ENCODE results near the gene IL18BP. TPM values are rescaled to one million over a fixed set of nuclear protein-coding genes. Genes with fewer than 3 reads are reported as not detected.

The IL18BP gene
- total and polyA plus RNA-seq, 9 of the 15 experiments (the other 6 are each of a cell fraction or from before 2014, with no cell fraction given), result 0.34 to 9.4 (median 3.2) TPM

DNA sequence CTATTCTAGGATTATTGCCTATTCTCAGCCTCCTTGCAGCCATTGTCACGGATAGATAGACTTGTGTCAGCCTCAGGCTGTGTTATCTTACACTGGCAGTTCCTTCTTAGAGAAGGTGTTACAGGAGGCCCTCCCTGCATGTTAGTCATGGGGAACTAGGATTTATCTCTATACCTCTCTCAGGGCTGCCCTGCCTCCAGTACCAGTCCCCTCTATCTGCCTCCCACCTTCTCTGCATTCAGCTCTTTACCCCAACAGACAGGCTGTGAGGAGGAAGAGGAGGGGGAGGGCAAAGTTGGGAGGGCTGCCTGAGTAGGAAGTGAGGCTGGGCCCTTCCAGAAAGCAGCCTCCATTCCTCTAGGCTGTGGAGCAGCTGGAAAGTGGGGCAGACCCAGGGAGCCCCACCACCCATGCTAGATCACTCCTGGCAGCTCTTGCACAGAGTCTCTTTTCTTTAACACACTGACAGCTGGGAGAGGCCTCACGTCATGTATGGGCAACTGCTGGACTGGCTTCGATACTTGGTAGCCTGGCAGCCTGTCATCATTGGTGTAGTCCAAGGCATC lies 2.9 kb upstream of the IL18BP start (continued):
- TF ChIP-seq ZKSCAN1 (IDR thresholded peaks at IDR 0.05; ENCODE audit: low read depth, low read length), result 0 out of 2 replicates have a peak, but pooled peaks have one; percentile 16
- TF ChIP-seq NR2C2 (CRISPR knock-in tag; IDR thresholded peaks at IDR 0.05), result no peak
- no peak for TF ChIP-seq NR2C2 (tag; IDR thresholded peaks at IDR 0.05)
- no peak for TF ChIP-seq TCF7L2 (IDR thresholded peaks at IDR 0.05; ENCODE audit: low read depth, low read length)
- TF ChIP-seq ZNF124 (CRISPR knock-in tag; IDR thresholded peaks at IDR 0.05), result no peak
- TF ChIP-seq ZBED1 (IDR thresholded peaks at IDR 0.05), result peak; percentile 70; the same call in 1 of the 2 replicates
- TF ChIP-seq, protein P1, sequence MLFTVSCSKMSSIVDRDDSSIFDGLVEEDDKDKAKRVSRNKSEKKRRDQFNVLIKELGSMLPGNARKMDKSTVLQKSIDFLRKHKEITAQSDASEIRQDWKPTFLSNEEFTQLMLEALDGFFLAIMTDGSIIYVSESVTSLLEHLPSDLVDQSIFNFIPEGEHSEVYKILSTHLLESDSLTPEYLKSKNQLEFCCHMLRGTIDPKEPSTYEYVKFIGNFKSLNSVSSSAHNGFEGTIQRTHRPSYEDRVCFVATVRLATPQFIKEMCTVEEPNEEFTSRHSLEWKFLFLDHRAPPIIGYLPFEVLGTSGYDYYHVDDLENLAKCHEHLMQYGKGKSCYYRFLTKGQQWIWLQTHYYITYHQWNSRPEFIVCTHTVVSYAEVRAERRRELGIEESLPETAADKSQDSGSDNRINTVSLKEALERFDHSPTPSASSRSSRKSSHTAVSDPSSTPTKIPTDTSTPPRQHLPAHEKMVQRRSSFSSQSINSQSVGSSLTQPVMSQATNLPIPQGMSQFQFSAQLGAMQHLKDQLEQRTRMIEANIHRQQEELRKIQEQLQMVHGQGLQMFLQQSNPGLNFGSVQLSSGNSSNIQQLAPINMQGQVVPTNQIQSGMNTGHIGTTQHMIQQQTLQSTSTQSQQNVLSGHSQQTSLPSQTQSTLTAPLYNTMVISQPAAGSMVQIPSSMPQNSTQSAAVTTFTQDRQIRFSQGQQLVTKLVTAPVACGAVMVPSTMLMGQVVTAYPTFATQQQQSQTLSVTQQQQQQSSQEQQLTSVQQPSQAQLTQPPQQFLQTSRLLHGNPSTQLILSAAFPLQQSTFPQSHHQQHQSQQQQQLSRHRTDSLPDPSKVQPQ (CRISPR knock-in tag; IDR thresholded peaks at IDR 0.05; ENCODE audit: borderline replicate concordance), result no peak
- TF ChIP-seq CC2D1A (IDR thresholded peaks at IDR 0.05), result peak; percentile 91; the same call in 1 of the 2 replicates
- TF ChIP-seq ZFX (CRISPR knock-in tag; IDR thresholded peaks at IDR 0.05), result no peak
- TF ChIP-seq ZNF143 (CRISPR knock-in tag; IDR thresholded peaks at IDR 0.05), result no peak
- TF ChIP-seq, protein P2, sequence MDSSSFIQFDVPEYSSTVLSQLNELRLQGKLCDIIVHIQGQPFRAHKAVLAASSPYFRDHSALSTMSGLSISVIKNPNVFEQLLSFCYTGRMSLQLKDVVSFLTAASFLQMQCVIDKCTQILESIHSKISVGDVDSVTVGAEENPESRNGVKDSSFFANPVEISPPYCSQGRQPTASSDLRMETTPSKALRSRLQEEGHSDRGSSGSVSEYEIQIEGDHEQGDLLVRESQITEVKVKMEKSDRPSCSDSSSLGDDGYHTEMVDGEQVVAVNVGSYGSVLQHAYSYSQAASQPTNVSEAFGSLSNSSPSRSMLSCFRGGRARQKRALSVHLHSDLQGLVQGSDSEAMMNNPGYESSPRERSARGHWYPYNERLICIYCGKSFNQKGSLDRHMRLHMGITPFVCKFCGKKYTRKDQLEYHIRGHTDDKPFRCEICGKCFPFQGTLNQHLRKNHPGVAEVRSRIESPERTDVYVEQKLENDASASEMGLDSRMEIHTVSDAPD (CRISPR knock-in tag; IDR thresholded peaks at IDR 0.05), result no peak
- no peak for TF ChIP-seq NR1H2 (CRISPR knock-in tag; IDR thresholded peaks at IDR 0.05)
- TF ChIP-seq DACH1 (IDR thresholded peaks at IDR 0.05; ENCODE audit: partially characterized antibody), result no peak
- no peak for TF ChIP-seq WHSC1 (IDR thresholded peaks at IDR 0.05; ENCODE audit: low read length)
- TF ChIP-seq HCFC1 (IDR thresholded peaks at IDR 0.05; ENCODE audit: low read depth, low read length), result no peak
- TF ChIP-seq, protein P3, sequence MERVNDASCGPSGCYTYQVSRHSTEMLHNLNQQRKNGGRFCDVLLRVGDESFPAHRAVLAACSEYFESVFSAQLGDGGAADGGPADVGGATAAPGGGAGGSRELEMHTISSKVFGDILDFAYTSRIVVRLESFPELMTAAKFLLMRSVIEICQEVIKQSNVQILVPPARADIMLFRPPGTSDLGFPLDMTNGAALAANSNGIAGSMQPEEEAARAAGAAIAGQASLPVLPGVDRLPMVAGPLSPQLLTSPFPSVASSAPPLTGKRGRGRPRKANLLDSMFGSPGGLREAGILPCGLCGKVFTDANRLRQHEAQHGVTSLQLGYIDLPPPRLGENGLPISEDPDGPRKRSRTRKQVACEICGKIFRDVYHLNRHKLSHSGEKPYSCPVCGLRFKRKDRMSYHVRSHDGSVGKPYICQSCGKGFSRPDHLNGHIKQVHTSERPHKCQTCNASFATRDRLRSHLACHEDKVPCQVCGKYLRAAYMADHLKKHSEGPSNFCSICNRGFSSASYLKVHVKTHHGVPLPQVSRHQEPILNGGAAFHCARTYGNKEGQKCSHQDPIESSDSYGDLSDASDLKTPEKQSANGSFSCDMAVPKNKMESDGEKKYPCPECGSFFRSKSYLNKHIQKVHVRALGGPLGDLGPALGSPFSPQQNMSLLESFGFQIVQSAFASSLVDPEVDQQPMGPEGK (CRISPR knock-in tag; IDR thresholded peaks at IDR 0.05; ENCODE audit: borderline replicate concordance), result no peak
- no peak for TF ChIP-seq ZNF445 (CRISPR knock-in tag; IDR thresholded peaks at IDR 0.05; ENCODE audit: low read depth)
- peak; percentile 69; the same call in 1 of the 2 replicates for TF ChIP-seq ZNF175 (CRISPR knock-in tag; IDR thresholded peaks at IDR 0.05; ENCODE audit: low read depth)
- no peak for TF ChIP-seq POLR2AphosphoS2 (IDR thresholded peaks at IDR 0.05; ENCODE audit: low read length)
- TF ChIP-seq, protein P4, sequence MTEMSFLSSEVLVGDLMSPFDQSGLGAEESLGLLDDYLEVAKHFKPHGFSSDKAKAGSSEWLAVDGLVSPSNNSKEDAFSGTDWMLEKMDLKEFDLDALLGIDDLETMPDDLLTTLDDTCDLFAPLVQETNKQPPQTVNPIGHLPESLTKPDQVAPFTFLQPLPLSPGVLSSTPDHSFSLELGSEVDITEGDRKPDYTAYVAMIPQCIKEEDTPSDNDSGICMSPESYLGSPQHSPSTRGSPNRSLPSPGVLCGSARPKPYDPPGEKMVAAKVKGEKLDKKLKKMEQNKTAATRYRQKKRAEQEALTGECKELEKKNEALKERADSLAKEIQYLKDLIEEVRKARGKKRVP (CRISPR knock-in tag; IDR thresholded peaks at IDR 0.05), result no peak
- TF ChIP-seq SMARCC2 (IDR thresholded peaks at IDR 0.05; ENCODE audit: low read depth), result peak; percentile 58; the same call in 1 of the 2 replicates
